ENCODE measurements around the gene PRRX2.
A peak's percentile ranks its signal among the peaks of the same experiment; 100 is the strongest.

GRCh38 chr9:129630967-129631673 is 34.3 kb upstream of the PRRX2 start:
- TF ChIP-seq CTCF (optimal IDR thresholded peaks at IDR 0.05 in 1 of 3, IDR thresholded peaks at IDR 0.05 in 1 of 3, conservative IDR thresholded peaks at IDR 0.05 in 1 of 3; ENCODE audit: extremely low read depth in 1 of 3, insufficient read depth in 2 of 3, low read length in 3 of 3): peak in 1 of 3 experiments; percentile 22
- no peak for TF ChIP-seq EZH2 (IDR thresholded peaks at IDR 0.05; ENCODE audit: low read length)
